HEK293 (cell line): Measurements from ENCODE around the gene TIGIT.

Experiments used
- CTCF ChIA-PET: fragments of 350-600 bp; formaldehyde crosslinking; extraction: SDS; loops from one replicate; lab custom pipeline; 2021; ENCODE audit warnings: antibody characterized with exemption; lab: Yijun Ruan, JAX
- POLR2A ChIA-PET: fragments of 300-600 bp; formaldehyde crosslinking; extraction: SDS; loops from one replicate; lab custom pipeline; 2020; ENCODE audit warnings: antibody characterized with exemption, inconsistent platforms; lab: Yijun Ruan, JAX
- H3K27ac ChIP-seq: fragments of 200-500 bp; sonication (Bioruptor generic); 2 replicates; pipeline ENCODE4 v1.5.1; 2014; ENCODE audit warnings: low read depth, low read length, control low read depth, inconsistent platforms; ENCODE audit errors: extremely low read depth
- H3K36me3 ChIP-seq, 2 experiments: fragments of 200-500 bp in 1 of 2; sonication (Bioruptor generic) in 1 of 2; 1 replicate in 1 of 2; 2 replicates in 1 of 2; pipeline ENCODE4 v1.5.1; 2014 to 2017; ENCODE audit warnings: inconsistent platforms in 2 of 2, low read length in 2 of 2; ENCODE audit not compliant: control insufficient read depth in 2 of 2, insufficient read depth in 1 of 2
- H3K4me1 ChIP-seq: fragments of 200-500 bp; sonication (Bioruptor generic); 2 replicates; pipeline ENCODE4 v1.5.1; 2014; ENCODE audit warnings: mild to moderate bottlenecking, low read length, inconsistent platforms; ENCODE audit not compliant: control insufficient read depth, insufficient read depth
- H3K4me3 ChIP-seq: 2 replicates; pipeline ENCODE4 v1.5.1; 2011; ENCODE audit warnings: low read depth, mild to moderate bottlenecking, control low read depth, low read length, moderate library complexity
- H3K9me3 ChIP-seq: fragments of 200-500 bp; sonication (Bioruptor generic); 2 replicates; pipeline ENCODE4 v1.5.1; 2014; ENCODE audit warnings: low read depth, low read length, inconsistent platforms; ENCODE audit not compliant: control insufficient read depth, insufficient read depth
- MEIS1 ChIP-seq: sonication (generic); formaldehyde crosslinking; IDR thresholded peaks from 2 replicates; pipeline ENCODE4 v1.8.1; 2022; ENCODE audit warnings: missing genetic modification reagents, mild to moderate bottlenecking, borderline replicate concordance
- SALL2 ChIP-seq: fragments of 450-650 bp; formaldehyde crosslinking; IDR thresholded peaks from 2 replicates; pipeline ENCODE4 v1.5.0; 2017; ENCODE audit warnings: missing biosample characterization, mild to moderate bottlenecking, missing genetic modification characterization, borderline replicate concordance
- ZNF175 ChIP-seq: fragments of 450-650 bp; formaldehyde crosslinking; IDR thresholded peaks from 2 replicates; pipeline ENCODE4 v1.5.1; 2016; ENCODE audit warnings: missing biosample characterization, missing genetic modification characterization
- ZNF354C ChIP-seq: fragments of 450-650 bp; formaldehyde crosslinking; IDR thresholded peaks from 2 replicates; pipeline ENCODE4 v1.5.1; 2016; ENCODE audit warnings: missing biosample characterization, missing genetic modification characterization, low read depth, borderline replicate concordance
- ZNF544 ChIP-seq: fragments of 450-650 bp; formaldehyde crosslinking; IDR thresholded peaks from 2 replicates; pipeline ENCODE4 v1.5.0; 2017; ENCODE audit warnings: missing biosample characterization, missing genetic modification characterization
- ZNF561 ChIP-seq: fragments of 450-650 bp; IDR thresholded peaks from 2 replicates; pipeline ENCODE4 v1.5.1; 2018; ENCODE audit warnings: missing biosample characterization, missing genetic modification characterization, borderline replicate concordance
- ZNF658 ChIP-seq: fragments of 450-650 bp; formaldehyde crosslinking; IDR thresholded peaks from 2 replicates; pipeline ENCODE4; 2016; ENCODE audit warnings: missing biosample characterization, missing genetic modification characterization
- TF ChIP-seq, protein P1 (sequence below): fragments of 450-650 bp; formaldehyde crosslinking; IDR thresholded peaks from 2 replicates; pipeline ENCODE4 v1.5.1; 2016; ENCODE audit warnings: missing biosample characterization, missing genetic modification characterization
- TF ChIP-seq, protein P2 (sequence below): fragments of 450-650 bp; formaldehyde crosslinking; IDR thresholded peaks from 2 replicates; pipeline ENCODE4 v1.5.1; 2016; ENCODE audit warnings: missing biosample characterization, missing genetic modification characterization
- TF ChIP-seq, protein P3 (sequence below): fragments of 450-650 bp; formaldehyde crosslinking; IDR thresholded peaks from 2 replicates; pipeline ENCODE4 v1.5.1; 2016; ENCODE audit warnings: missing biosample characterization, missing genetic modification characterization, borderline replicate concordance
- TF ChIP-seq, protein P4 (sequence below): fragments of 450-650 bp; formaldehyde crosslinking; IDR thresholded peaks from 2 replicates; pipeline ENCODE4 v1.5.1; 2016; ENCODE audit warnings: missing biosample characterization, missing genetic modification characterization

Gene TIGIT

DNA sequence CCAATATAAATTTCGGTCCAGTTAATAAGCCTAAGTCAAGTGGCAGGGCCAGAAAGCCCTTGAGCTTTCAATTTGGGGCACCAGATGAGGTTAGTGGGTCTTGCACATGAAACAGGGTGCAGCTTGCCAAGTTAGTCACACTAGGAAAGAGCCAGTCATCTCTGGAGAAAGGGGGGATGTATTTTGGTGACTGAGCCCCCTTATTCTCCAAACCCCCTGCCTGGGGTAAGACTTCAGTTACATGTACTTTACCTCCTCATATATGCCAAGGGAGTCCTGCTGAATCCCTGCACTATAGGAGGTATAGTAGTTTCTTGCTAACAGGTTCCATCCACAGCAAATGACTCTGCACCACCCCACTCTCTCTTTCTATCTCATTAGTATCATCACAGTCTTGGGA lies 62.7 kb downstream of the TIGIT start:
- CTCF ChIA-PET: interaction anchor here (1.1 kb wide), 1 partner anchor 63 kb away, joined by 6 read pairs; the partner anchor contains the start of gene TIGIT
- no peak overlapping the region for H3K27ac ChIP-seq

More for the DNA sequence above, 62.7 kb downstream of the TIGIT start:
- TF ChIP-seq, protein P1, sequence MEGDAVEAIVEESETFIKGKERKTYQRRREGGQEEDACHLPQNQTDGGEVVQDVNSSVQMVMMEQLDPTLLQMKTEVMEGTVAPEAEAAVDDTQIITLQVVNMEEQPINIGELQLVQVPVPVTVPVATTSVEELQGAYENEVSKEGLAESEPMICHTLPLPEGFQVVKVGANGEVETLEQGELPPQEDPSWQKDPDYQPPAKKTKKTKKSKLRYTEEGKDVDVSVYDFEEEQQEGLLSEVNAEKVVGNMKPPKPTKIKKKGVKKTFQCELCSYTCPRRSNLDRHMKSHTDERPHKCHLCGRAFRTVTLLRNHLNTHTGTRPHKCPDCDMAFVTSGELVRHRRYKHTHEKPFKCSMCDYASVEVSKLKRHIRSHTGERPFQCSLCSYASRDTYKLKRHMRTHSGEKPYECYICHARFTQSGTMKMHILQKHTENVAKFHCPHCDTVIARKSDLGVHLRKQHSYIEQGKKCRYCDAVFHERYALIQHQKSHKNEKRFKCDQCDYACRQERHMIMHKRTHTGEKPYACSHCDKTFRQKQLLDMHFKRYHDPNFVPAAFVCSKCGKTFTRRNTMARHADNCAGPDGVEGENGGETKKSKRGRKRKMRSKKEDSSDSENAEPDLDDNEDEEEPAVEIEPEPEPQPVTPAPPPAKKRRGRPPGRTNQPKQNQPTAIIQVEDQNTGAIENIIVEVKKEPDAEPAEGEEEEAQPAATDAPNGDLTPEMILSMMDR (tag by site-specific recombination): no peak
- TF ChIP-seq, protein P2, sequence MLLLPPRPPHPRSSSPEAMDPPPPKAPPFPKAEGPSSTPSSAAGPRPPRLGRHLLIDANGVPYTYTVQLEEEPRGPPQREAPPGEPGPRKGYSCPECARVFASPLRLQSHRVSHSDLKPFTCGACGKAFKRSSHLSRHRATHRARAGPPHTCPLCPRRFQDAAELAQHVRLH (tag by site-specific recombination): no peak
- TF ChIP-seq ZNF544 (tag by site-specific recombination) (no peak), ZNF658 (tag by site-specific recombination) (no peak), MEIS1 (CRISPR knock-in tag) (no peak), ZNF561 (no peak), ZNF175 (tag by site-specific recombination) (no peak), SALL2 (tag by site-specific recombination) (no peak), ZNF354C (tag by site-specific recombination) (no peak)
- TF ChIP-seq, protein P3, sequence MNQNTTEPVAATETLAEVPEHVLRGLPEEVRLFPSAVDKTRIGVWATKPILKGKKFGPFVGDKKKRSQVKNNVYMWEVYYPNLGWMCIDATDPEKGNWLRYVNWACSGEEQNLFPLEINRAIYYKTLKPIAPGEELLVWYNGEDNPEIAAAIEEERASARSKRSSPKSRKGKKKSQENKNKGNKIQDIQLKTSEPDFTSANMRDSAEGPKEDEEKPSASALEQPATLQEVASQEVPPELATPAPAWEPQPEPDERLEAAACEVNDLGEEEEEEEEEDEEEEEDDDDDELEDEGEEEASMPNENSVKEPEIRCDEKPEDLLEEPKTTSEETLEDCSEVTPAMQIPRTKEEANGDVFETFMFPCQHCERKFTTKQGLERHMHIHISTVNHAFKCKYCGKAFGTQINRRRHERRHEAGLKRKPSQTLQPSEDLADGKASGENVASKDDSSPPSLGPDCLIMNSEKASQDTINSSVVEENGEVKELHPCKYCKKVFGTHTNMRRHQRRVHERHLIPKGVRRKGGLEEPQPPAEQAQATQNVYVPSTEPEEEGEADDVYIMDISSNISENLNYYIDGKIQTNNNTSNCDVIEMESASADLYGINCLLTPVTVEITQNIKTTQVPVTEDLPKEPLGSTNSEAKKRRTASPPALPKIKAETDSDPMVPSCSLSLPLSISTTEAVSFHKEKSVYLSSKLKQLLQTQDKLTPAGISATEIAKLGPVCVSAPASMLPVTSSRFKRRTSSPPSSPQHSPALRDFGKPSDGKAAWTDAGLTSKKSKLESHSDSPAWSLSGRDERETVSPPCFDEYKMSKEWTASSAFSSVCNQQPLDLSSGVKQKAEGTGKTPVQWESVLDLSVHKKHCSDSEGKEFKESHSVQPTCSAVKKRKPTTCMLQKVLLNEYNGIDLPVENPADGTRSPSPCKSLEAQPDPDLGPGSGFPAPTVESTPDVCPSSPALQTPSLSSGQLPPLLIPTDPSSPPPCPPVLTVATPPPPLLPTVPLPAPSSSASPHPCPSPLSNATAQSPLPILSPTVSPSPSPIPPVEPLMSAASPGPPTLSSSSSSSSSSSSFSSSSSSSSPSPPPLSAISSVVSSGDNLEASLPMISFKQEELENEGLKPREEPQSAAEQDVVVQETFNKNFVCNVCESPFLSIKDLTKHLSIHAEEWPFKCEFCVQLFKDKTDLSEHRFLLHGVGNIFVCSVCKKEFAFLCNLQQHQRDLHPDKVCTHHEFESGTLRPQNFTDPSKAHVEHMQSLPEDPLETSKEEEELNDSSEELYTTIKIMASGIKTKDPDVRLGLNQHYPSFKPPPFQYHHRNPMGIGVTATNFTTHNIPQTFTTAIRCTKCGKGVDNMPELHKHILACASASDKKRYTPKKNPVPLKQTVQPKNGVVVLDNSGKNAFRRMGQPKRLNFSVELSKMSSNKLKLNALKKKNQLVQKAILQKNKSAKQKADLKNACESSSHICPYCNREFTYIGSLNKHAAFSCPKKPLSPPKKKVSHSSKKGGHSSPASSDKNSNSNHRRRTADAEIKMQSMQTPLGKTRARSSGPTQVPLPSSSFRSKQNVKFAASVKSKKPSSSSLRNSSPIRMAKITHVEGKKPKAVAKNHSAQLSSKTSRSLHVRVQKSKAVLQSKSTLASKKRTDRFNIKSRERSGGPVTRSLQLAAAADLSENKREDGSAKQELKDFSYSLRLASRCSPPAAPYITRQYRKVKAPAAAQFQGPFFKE (tag by site-specific recombination): no peak
- TF ChIP-seq, protein P4, sequence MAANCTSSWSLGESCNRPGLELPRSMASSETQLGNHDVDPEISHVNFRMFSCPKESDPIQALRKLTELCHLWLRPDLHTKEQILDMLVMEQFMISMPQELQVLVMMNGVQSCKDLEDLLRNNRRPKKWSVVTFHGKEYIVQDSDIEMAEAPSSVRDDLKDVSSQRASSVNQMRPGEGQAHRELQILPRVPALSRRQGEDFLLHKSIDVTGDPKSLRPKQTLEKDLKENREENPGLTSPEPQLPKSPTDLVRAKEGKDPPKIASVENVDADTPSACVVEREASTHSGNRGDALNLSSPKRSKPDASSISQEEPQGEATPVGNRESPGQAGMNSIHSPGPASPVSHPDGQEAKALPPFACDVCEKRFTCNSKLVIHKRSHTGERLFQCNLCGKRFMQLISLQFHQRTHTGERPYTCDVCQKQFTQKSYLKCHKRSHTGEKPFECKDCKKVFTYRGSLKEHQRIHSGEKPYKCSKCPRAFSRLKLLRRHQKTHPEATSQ: no peak
- H3K4me1 ChIP-seq: no peaks in the 10 kb centered on the region
- H3K36me3 ChIP-seq: peaks cover 0 to 4% of the 10 kb centered on the region in 2 experiments; a peak in 1 of 3 replicates
- POLR2A ChIA-PET: no interaction called here
- no peaks in the 10 kb centered on the region for H3K9me3 ChIP-seq
- no peak overlapping the region for H3K4me3 ChIP-seq
